WTC11 (cell line): Measurements from ENCODE around the gene ROS1.
"Not testable (repeated sequence)": the region's sequence is repeated elsewhere in the genome, so short reads cannot be mapped to it uniquely, and the experiment has no call there.

Experiments
- ARID4B ChIP-seq: sonication (generic); formaldehyde crosslinking; IDR thresholded peaks from 2 replicates; pipeline ENCODE4 v1.8.0; 2023; ENCODE audit warnings: missing genetic modification reagents, mild to moderate bottlenecking, borderline replicate concordance
- CREB1 ChIP-seq: sonication (generic); formaldehyde crosslinking; IDR thresholded peaks from 2 replicates; pipeline ENCODE4 v1.8.0; 2023; ENCODE audit warnings: mild to moderate bottlenecking, missing genetic modification reagents
- CTCF ChIP-seq: fragments of 200-600 bp; IDR thresholded peaks from 2 replicates; pipeline ENCODE4 v1.8.0; 2022; ENCODE audit warnings: antibody characterized with exemption
- ESRRA ChIP-seq: sonication (generic); formaldehyde crosslinking; IDR thresholded peaks from 2 replicates; pipeline ENCODE4 v1.8.1; 2022; ENCODE audit warnings: mild to moderate bottlenecking, missing genetic modification reagents, borderline replicate concordance
- HMGXB4 ChIP-seq: sonication (generic); formaldehyde crosslinking; IDR thresholded peaks from 2 replicates; pipeline ENCODE4 v1.8.1; 2023; ENCODE audit warnings: mild to moderate bottlenecking, moderate library complexity, missing genetic modification reagents
- IRF2 ChIP-seq: sonication (generic); formaldehyde crosslinking; IDR thresholded peaks from 2 replicates; pipeline ENCODE4 v1.8.0; 2022; ENCODE audit warnings: low read depth, missing genetic modification reagents, borderline replicate concordance
- MAX ChIP-seq: sonication (generic); formaldehyde crosslinking; IDR thresholded peaks from 2 replicates; pipeline ENCODE4 v1.8.0; 2022; ENCODE audit warnings: mild to moderate bottlenecking, missing genetic modification reagents
- MLX ChIP-seq: sonication (generic); formaldehyde crosslinking; IDR thresholded peaks from 2 replicates; pipeline ENCODE4 v1.8.1; 2023; ENCODE audit warnings: mild to moderate bottlenecking, missing genetic modification reagents, moderate library complexity
- NFATC4 ChIP-seq: fragments of 250-450 bp; sonication (Bioruptor Pico); IDR thresholded peaks from 2 replicates; pipeline ENCODE4 v1.9.0; 2021; ENCODE audit warnings: mild to moderate bottlenecking
- ZNF232 ChIP-seq: sonication (generic); formaldehyde crosslinking; IDR thresholded peaks from 2 replicates; pipeline ENCODE4 v1.8.0; 2022; ENCODE audit warnings: mild to moderate bottlenecking, missing genetic modification reagents
- ZNF396 ChIP-seq: fragments of 250-450 bp; sonication (Bioruptor Pico); IDR thresholded peaks from 2 replicates; pipeline ENCODE4 v1.8.0; 2021; ENCODE audit warnings: mild to moderate bottlenecking, moderate library complexity, borderline replicate concordance

GRCh38 chr6:117442313-117442712 is 16.6 kb upstream of the ROS1 start:
- TF ChIP-seq CTCF; MLX; CREB1 (CRISPR knock-in tag); ZNF396 (CRISPR knock-in tag); MAX (CRISPR knock-in tag); NFATC4 (CRISPR knock-in tag); ZNF232 (CRISPR knock-in tag); IRF2; ARID4B; ESRRA (CRISPR knock-in tag); HMGXB4 (CRISPR knock-in tag): not testable (repeated sequence)
